ENCODE data around the gene ARFGAP1.

- no peak for TF ChIP-seq CTCF (IDR thresholded peaks at IDR 0.05)
- no peak for TF ChIP-seq POLR2A (IDR thresholded peaks at IDR 0.05)
- TF ChIP-seq POLR2AphosphoS5 (IDR thresholded peaks at IDR 0.05; ENCODE audit: insufficient read depth in 1 of 2, low read depth in 1 of 2), result no peak
Measured at GRCh38 chr20:63327231-63327745, 54.7 kb downstream of the ARFGAP1 start.

Data from vagina (tissue), 2 donors.